ENCODE measurements around the gene TMEM183A. TPM values are rescaled to one million over a fixed set of nuclear protein-coding genes. Genes with fewer than 3 reads are reported as not detected.

The TMEM183A gene
- total and polyA plus RNA-seq, 2 of the 4 experiments (the other 2 are of a cell fraction): 56.8 to 63.1 TPM

GRCh38 chr1:202972046-202972445, 35.1 kb upstream of the TMEM183A start:
- in situ Hi-C loops (cut with MboI; ENCODE audit: low sequenced_read_pairs): no loop called here
- Histone ChIP-seq H2BK5ac (ENCODE audit: low read depth, low read length, poor library complexity, severe bottlenecking) (no peak overlapping the region), H3K18ac (ENCODE audit: low read depth, low read length) (no peak overlapping the region), H3K9me1 (ENCODE audit: insufficient read depth, low read length) (0 out of 2 replicates have a peak, but pooled peaks cover 4% of the 10 kb centered on the region), H2AK9ac (replicated peaks; ENCODE audit: low read depth, low read length, poor library complexity) (no peak overlapping the region), H3K14ac (replicated peaks; ENCODE audit: low read depth, low read length) (no peak overlapping the region), H3K4me1 (ENCODE audit: control insufficient read depth, insufficient read depth, low read length) (no peaks in the 10 kb centered on the region), H3K56ac (ENCODE audit: extremely low read depth, insufficient read depth, low read length) (no peak overlapping the region), H4K5ac (ENCODE audit: low read depth, low read length) (no peak overlapping the region), H3K27ac (ENCODE audit: insufficient read depth, low read length) (no peak overlapping the region), H2BK120ac (ENCODE audit: low read depth, low read length) (no peak overlapping the region), H3K4ac (ENCODE audit: low read depth, low read length) (no peak overlapping the region), H3K4me3 (ENCODE audit: insufficient read depth, low read depth, low read length) (no peak overlapping the region), H2BK20ac (ENCODE audit: low read depth, low read length) (no peak overlapping the region), H4K91ac (ENCODE audit: insufficient read depth, low read depth, low read length) (no peak overlapping the region), H3K79me1 (ENCODE audit: low read depth in 1 of 2, low read length in 2 of 2) (0 out of 4 replicates have a peak, but pooled peaks cover 0 to 7% of the 10 kb centered on the region in 2 experiments), H3K9ac (ENCODE audit: low read depth, low read length) (no peak overlapping the region), H3K23ac (ENCODE audit: low read depth, low read length) (no peak overlapping the region), H4K8ac (ENCODE audit: low read depth in 2 of 2, low read length in 2 of 2) (no peak overlapping the region), H4K20me1 (ENCODE audit: insufficient read depth, low read length) (no peaks in the 10 kb centered on the region), H3K9me3 (ENCODE audit: control insufficient read depth, insufficient read depth, low read length) (no peaks in the 10 kb centered on the region), H2AFZ (replicated peaks; ENCODE audit: low read length, poor library complexity) (no peak overlapping the region), H3K4me2 (ENCODE audit: low read depth, low read length) (no peak overlapping the region), H3K36me3 (ENCODE audit: control insufficient read depth, insufficient read depth, low read length) (no peaks in the 10 kb centered on the region), H2AK5ac (ENCODE audit: low read depth, low read length) (no peak overlapping the region), H3K27me3 (ENCODE audit: control insufficient read depth, insufficient read depth, low read length) (peaks cover 27% of the 10 kb centered on the region), H2BK15ac (ENCODE audit: low read depth, low read length) (no peak overlapping the region)
- dilution Hi-C loops (cut with HindIII; ENCODE audit: low sequenced_read_pairs, unreplicated experiment): no loop called here
- peak; percentile 49 for TF ChIP-seq MAFK (IDR thresholded peaks at IDR 0.05; ENCODE audit: low read depth, low read length)
- no peak for TF ChIP-seq CEBPB (IDR thresholded peaks at IDR 0.05; ENCODE audit: low read depth, low read length)
- TF ChIP-seq USF2 (IDR thresholded peaks at IDR 0.05; ENCODE audit: low read depth, low read length): no peak
- 100% methylated on average over 1 of the region's 4 CpGs; no CpG with 5 or more reads in 1 of the 2 experiments for WGBS, 2 experiments (ENCODE audit: extremely low coverage in 2 of 2, insufficient read length in 1 of 2)
- ATAC-seq (ENCODE audit: low read depth) (no peak), DNase-seq (no peak)
- CTCF ChIA-PET: no interaction called here
- BruUV-seq (replicated peaks): no TSS peak
- intact Hi-C loops (cut with micrococcal nuclease): no loop called here
- POLR2A ChIA-PET (ENCODE audit: unreplicated experiment): no interaction called here
